Liver (tissue), 3 donors: ENCODE results near the gene CEP68.

Experiments
- GABPA ChIP-seq, 2 donors: IDR thresholded peaks in 1 of 2; conservative IDR thresholded peaks in 1 of 2; 2 replicates each; pipeline ENCODE4 v1.6.1; 2016; ENCODE audit warnings: antibody characterized with exemption in 2 of 2, mild to moderate bottlenecking in 1 of 2, moderate library complexity in 1 of 2
- HNF4A ChIP-seq, 2 donors: conservative IDR thresholded peaks; 2 replicates each; pipeline ENCODE4 v1.6.1; 2016; ENCODE audit warnings: antibody characterized with exemption in 2 of 2, mild to moderate bottlenecking in 2 of 2
- JUND ChIP-seq, 2 donors: IDR thresholded peaks; 2 replicates each; pipeline ENCODE4 v1.6.1; 2016; ENCODE audit warnings: antibody characterized with exemption in 2 of 2
- RAD21 ChIP-seq, 2 donors: IDR thresholded peaks; 2 replicates each; pipeline ENCODE4 v1.6.1; 2016; ENCODE audit warnings: antibody characterized with exemption in 2 of 2, mild to moderate bottlenecking in 2 of 2
- SP1 ChIP-seq: IDR thresholded peaks from 2 replicates; pipeline ENCODE4 v1.6.1; 2018; ENCODE audit warnings: antibody characterized with exemption, mild to moderate bottlenecking
- TAF1 ChIP-seq: conservative IDR thresholded peaks from 2 replicates; pipeline ENCODE4 v1.6.1; 2016; ENCODE audit warnings: antibody characterized with exemption, mild to moderate bottlenecking
- YY1 ChIP-seq: IDR thresholded peaks from 2 replicates; pipeline ENCODE4 v1.6.1; 2016; ENCODE audit warnings: antibody characterized with exemption, mild to moderate bottlenecking
- TF ChIP-seq, protein P1 (sequence below): IDR thresholded peaks from 2 replicates; pipeline ENCODE4 v1.6.1; 2016; ENCODE audit warnings: antibody characterized with exemption
- TF ChIP-seq, protein P2 (sequence below): fragments of 150-350 bp; IDR thresholded peaks from 2 replicates; pipeline ENCODE4 v1.5.1; 2017; ENCODE audit warnings: improper control_type of control experiment, low read depth, low read length; ENCODE audit not compliant: missing input control
- TF ChIP-seq, protein P3 (sequence below): IDR thresholded peaks from 2 replicates; pipeline ENCODE4 v1.6.1; 2016; ENCODE audit warnings: antibody characterized with exemption, mild to moderate bottlenecking
- TF ChIP-seq, protein P4 (sequence below): IDR thresholded peaks from 2 replicates; pipeline ENCODE4 v1.6.1; 2016; ENCODE audit warnings: antibody characterized with exemption
- donor health status: healthy.
- donor health status: healthy.

DNA sequence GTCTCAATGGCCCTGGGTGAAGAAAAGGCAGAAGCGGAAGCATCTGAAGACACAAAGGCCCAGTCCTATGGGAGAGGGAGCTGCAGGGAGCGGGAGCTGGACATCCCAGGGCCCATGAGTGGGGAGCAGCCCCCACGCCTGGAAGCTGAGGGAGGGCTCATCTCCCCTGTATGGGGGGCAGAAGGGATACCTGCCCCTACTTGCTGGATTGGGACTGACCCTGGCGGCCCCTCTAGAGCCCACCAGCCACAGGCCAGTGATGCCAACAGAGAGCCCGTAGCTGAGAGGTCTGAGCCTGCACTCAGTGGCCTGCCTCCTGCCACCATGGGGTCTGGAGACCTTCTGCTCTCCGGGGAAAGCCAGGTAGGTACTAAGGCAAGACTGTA is 13.2 kb downstream of the CEP68 start:
- TF ChIP-seq JUND (IDR thresholded peaks at IDR 0.05) (no peak), YY1 (no peak), RAD21 (IDR thresholded peaks at IDR 0.05) (no peak), TAF1 (no peak), SP1 (no peak), HNF4A (conservative IDR thresholded peaks at IDR 0.05) (no peak), GABPA (IDR thresholded peaks at IDR 0.05 in 1 of 2, conservative IDR thresholded peaks at IDR 0.05 in 1 of 2) (no peak)
- TF ChIP-seq, protein P1, sequence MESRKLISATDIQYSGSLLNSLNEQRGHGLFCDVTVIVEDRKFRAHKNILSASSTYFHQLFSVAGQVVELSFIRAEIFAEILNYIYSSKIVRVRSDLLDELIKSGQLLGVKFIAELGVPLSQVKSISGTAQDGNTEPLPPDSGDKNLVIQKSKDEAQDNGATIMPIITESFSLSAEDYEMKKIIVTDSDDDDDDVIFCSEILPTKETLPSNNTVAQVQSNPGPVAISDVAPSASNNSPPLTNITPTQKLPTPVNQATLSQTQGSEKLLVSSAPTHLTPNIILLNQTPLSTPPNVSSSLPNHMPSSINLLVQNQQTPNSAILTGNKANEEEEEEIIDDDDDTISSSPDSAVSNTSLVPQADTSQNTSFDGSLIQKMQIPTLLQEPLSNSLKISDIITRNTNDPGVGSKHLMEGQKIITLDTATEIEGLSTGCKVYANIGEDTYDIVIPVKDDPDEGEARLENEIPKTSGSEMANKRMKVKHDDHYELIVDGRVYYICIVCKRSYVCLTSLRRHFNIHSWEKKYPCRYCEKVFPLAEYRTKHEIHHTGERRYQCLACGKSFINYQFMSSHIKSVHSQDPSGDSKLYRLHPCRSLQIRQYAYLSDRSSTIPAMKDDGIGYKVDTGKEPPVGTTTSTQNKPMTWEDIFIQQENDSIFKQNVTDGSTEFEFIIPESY = no peak
- TF ChIP-seq, protein P2, sequence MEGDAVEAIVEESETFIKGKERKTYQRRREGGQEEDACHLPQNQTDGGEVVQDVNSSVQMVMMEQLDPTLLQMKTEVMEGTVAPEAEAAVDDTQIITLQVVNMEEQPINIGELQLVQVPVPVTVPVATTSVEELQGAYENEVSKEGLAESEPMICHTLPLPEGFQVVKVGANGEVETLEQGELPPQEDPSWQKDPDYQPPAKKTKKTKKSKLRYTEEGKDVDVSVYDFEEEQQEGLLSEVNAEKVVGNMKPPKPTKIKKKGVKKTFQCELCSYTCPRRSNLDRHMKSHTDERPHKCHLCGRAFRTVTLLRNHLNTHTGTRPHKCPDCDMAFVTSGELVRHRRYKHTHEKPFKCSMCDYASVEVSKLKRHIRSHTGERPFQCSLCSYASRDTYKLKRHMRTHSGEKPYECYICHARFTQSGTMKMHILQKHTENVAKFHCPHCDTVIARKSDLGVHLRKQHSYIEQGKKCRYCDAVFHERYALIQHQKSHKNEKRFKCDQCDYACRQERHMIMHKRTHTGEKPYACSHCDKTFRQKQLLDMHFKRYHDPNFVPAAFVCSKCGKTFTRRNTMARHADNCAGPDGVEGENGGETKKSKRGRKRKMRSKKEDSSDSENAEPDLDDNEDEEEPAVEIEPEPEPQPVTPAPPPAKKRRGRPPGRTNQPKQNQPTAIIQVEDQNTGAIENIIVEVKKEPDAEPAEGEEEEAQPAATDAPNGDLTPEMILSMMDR = no peak
- TF ChIP-seq, protein P3, sequence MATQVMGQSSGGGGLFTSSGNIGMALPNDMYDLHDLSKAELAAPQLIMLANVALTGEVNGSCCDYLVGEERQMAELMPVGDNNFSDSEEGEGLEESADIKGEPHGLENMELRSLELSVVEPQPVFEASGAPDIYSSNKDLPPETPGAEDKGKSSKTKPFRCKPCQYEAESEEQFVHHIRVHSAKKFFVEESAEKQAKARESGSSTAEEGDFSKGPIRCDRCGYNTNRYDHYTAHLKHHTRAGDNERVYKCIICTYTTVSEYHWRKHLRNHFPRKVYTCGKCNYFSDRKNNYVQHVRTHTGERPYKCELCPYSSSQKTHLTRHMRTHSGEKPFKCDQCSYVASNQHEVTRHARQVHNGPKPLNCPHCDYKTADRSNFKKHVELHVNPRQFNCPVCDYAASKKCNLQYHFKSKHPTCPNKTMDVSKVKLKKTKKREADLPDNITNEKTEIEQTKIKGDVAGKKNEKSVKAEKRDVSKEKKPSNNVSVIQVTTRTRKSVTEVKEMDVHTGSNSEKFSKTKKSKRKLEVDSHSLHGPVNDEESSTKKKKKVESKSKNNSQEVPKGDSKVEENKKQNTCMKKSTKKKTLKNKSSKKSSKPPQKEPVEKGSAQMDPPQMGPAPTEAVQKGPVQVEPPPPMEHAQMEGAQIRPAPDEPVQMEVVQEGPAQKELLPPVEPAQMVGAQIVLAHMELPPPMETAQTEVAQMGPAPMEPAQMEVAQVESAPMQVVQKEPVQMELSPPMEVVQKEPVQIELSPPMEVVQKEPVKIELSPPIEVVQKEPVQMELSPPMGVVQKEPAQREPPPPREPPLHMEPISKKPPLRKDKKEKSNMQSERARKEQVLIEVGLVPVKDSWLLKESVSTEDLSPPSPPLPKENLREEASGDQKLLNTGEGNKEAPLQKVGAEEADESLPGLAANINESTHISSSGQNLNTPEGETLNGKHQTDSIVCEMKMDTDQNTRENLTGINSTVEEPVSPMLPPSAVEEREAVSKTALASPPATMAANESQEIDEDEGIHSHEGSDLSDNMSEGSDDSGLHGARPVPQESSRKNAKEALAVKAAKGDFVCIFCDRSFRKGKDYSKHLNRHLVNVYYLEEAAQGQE = no peak
- TF ChIP-seq, protein P4, sequence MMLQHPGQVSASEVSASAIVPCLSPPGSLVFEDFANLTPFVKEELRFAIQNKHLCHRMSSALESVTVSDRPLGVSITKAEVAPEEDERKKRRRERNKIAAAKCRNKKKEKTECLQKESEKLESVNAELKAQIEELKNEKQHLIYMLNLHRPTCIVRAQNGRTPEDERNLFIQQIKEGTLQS = no peak
